ENCODE measurements around the gene PAK4. TPM values are rescaled to one million over a fixed set of nuclear protein-coding genes. Genes with fewer than 3 reads are reported as not detected.

Gene PAK4
- total RNA-seq, 4 donors from 2014 or later = 4.0 to 4.8 (median 4.6) TPM

DNA sequence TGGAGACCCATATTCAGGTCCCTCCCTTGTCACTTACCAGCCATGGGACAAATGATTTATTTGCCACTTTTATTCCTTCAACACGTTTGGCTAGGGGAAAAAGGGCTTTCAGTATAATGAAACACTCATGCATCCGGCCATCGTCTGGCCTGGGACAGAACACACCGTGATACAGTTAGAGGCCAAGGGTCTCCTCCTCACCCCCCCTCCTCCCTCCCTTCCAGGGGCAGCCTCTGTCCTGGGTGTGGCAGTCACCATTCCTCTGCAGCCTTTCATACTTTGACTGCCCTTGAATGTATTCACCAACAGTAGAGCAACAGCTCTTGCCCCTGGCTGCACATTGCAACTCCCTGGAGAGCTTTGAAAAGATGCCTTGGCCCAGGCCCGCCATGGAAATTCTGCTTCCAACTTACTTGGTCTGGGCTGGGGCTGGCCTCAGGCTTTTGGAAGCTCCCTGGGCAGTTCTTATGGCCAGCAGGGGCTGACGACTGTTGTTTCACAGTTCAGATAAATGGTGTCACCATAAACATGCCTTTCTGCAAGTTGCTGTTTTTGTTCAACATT lies 3.0 kb downstream of the PAK4 start:
- TF ChIP-seq, protein P1, sequence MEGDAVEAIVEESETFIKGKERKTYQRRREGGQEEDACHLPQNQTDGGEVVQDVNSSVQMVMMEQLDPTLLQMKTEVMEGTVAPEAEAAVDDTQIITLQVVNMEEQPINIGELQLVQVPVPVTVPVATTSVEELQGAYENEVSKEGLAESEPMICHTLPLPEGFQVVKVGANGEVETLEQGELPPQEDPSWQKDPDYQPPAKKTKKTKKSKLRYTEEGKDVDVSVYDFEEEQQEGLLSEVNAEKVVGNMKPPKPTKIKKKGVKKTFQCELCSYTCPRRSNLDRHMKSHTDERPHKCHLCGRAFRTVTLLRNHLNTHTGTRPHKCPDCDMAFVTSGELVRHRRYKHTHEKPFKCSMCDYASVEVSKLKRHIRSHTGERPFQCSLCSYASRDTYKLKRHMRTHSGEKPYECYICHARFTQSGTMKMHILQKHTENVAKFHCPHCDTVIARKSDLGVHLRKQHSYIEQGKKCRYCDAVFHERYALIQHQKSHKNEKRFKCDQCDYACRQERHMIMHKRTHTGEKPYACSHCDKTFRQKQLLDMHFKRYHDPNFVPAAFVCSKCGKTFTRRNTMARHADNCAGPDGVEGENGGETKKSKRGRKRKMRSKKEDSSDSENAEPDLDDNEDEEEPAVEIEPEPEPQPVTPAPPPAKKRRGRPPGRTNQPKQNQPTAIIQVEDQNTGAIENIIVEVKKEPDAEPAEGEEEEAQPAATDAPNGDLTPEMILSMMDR (IDR thresholded peaks at IDR 0.05; ENCODE audit: low read depth) = no peak

DNA sequence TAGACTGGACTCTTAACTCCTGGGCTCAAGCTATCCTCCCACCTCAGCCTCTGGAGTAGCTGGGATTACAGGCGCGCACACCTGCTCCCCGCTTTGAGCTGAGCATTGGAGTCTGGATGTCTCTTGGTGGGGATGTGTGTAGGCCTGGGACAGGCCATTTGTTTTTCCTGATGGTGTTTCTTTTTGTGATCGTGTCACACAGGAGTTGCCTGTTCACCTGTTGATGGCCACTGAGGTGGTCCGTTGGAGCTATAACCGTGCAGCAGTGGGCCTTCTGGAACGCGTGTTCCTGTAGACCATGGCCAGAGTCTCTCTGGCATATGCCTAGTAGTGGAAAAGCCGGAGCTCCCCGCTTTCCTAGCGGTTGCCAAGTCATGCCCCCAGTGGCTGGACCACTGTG lies 3.5 kb downstream of the PAK4 start:
- TF ChIP-seq, protein P1 (IDR thresholded peaks at IDR 0.05; ENCODE audit: low read depth) = no peak

DNA sequence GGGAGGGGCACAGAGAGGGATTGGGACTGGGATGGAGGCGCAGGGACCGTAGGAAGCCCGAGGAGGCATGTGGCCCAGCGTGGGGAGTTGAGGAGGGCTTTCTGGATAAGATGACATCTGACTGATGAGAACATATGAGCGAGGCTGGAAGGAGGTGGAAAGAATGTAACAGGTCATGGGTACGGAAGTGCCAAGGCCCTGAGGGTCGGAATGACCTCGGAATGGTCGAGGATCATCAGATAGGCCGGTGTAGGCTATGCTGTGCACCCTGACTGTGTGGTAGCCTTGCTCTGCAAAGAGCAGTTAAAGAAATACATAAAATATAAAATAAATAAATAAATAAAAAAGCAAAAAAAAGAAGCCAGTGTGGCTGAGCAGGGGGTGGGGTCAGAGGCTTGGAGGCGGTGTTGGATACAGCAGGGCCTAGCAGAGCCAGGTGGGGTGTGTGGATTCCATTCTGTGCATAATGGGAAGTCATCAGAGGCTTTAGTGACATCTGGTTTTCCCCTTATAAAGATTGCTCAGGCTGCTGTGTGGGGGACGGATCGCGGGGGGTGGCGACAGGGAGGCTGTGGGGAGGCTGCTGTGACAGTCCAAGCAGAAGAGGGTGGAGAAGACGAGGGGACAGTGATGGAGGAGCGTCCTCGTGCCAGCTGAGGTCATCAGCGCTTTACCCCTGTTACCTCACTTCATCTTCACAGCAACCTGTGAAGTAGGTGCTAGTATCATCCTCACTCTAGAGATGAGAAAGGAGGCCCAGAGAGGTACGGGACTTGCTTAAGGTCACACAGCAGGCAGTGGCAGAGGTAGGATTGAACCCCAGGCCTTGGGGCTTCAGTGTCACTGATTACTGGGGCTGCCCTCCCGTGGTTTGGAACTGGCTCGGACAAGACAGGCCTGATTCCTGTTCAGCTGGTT lies 5.0 kb downstream of the PAK4 start:
- TF ChIP-seq, protein P1 (IDR thresholded peaks at IDR 0.05; ENCODE audit: low read depth) = no peak

DNA sequence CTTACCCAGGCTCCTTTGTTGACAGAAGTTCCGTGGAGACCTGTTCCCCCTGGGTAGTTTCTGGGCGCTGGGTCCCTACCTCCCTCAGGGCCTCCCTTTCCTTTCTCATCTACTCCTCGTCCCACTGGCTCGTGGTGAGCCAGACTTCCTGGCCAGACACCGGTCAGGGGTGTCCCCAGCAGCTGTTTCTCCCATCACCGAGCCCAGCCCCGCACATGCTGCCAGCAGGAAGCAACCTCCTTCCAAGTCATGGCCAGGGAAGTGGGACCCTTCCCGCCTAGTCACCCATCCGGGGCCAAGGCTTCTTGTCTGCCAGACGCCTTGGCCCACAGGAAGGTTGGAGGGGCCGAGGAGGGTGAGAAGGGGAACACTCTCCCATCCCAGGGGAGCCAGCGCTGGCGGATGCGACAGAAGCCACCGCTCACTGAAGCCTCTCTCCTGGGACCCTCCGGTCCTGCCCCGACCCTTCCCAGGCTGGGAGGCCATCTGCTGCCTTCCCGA lies 5.7 kb downstream of the PAK4 start:
- TF ChIP-seq, protein P1 (IDR thresholded peaks at IDR 0.05; ENCODE audit: low read depth) = no peak

DNA sequence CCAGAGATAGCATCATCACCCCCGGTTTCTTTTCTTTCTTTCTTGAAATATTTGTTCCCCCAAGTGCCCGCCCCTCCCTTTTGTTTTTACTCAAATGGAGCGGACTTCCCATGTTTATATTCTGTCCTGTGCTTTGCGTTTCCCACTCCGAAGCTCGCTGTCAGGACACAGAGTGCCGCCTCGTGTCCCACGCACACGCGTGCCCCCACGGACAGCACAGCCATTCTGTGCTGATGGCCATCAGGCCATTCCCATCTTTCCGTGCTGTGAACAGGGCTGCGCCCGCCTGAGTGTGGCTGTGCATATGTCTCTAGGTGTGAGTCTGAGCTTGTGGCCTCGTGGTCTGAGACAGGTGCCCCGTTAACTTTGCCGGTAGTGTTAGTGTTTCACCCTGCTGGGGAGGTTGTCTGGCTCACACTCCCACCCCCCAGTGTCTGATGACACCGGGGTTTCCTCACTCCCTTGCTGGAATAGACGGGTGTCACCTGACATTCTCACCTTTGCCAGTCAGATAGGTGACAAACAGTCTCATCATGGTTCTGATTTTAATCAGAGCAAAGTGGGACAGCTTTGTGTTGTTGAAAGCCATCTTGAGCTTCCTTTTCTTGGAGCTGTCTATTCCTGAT lies 6.9 kb downstream of the PAK4 start:
- TF ChIP-seq, protein P1 (IDR thresholded peaks at IDR 0.05; ENCODE audit: low read depth) = no peak

DNA sequence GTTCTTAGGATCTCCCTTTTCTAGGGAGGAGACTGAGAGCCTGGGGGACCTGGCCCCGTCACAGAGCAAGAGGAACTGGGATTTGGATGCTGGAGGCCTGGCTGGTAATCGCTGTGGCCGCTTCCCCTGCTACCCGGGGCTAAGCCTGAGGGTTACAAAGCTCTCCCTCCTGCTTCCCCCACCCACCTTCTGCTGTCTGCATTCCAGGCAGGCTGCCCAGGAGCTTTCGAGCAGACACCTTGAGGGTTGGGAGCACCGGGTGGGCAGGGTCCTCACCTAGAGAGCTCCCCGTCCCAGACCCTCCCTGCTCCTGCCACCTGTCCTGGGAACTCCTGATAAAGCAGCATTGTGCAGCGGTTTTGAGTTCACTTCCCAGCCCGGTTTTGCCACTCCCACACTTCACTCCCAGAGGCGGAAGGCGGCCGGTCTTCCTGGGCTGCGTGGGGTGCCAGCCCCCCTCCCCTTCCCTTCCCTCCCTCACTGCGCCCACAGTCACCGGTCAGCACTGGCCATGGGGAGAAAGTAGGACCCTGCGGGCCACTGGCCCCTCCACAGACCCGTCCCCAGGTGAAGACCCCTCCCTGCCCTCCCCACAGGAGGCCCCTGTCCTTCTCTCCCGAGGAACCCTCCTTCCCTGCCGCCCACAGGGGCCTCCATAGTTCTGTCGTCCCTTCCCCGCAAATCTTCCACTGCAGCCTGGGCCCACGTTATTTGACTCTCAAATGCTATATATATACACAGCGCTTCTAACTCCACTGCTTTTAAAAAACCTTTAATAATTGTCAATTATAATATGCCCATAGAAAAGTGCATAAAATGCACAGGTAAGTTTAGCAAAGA lies 8.1 kb downstream of the PAK4 start:
- TF ChIP-seq, protein P1 (IDR thresholded peaks at IDR 0.05; ENCODE audit: low read depth) = no peak

Data from subcutaneous adipose tissue (tissue), 4 donors.